Natural killer cell treated with Interleukin-12 subunit alpha and Interleukin-12 subunit beta and Interleukin-15 and Interleukin-18, amount 100 ng/mL, for 72 hours (primary cell): ENCODE data around the gene MACROD2. TPM values are rescaled to one million over a fixed set of nuclear protein-coding genes. Genes with fewer than 3 reads are reported as not detected.

Experiments
- ATAC-seq, 2 donors: fragments of 150-1000 bp; cut with Tn5 transposase in 1 of 2; sonication (Bioruptor Pico), chemical (Tn5 transposase) in 1 of 2; 2 replicates each; pipeline ENCODE4 v1.10.0; 2021
- DNase-seq: peaks from one replicate; pipeline ENCODE4 v3.0.0; 2022; ENCODE audit warnings: low spot score
- H3K27ac Mint-ChIP-seq, 2 donors: 1 replicate in 1 of 2; 2 replicates in 1 of 2; pipeline ENCODE4 v1.8.0; 2022; ENCODE audit warnings: mixed read lengths in 2 of 2, mild to moderate bottlenecking in 1 of 2, moderate library complexity in 1 of 2
- H3K27me3 Mint-ChIP-seq, 2 donors: 1 replicate in 1 of 2; 2 replicates in 1 of 2; pipeline ENCODE4 v1.8.0; 2022; ENCODE audit warnings: mixed read lengths in 2 of 2
- H3K36me3 Mint-ChIP-seq: one replicate; pipeline ENCODE4 v1.8.0; 2022; ENCODE audit warnings: mixed read lengths
- H3K4me1 Mint-ChIP-seq, 2 donors: 1 replicate in 1 of 2; 2 replicates in 1 of 2; pipeline ENCODE4 v1.8.0; 2022; ENCODE audit warnings: low read depth in 2 of 2, mixed read lengths in 2 of 2, mild to moderate bottlenecking in 1 of 2
- H3K4me3 Mint-ChIP-seq: one replicate; pipeline ENCODE4 v1.8.0; 2022; ENCODE audit warnings: mixed read lengths
- H3K9me3 Mint-ChIP-seq: 2 replicates; pipeline ENCODE4 v1.8.0; 2022; ENCODE audit warnings: mixed read lengths
- total RNA-seq, 2 donors: library from RNA; stranded (reverse); gene quantifications; one replicate each; pipeline ENCODE4 v1.2.3, GENCODE V29; 2022

Gene MACROD2
- total RNA-seq, 2 donors from 2014 or later, result not detected

- no peak overlapping the region for H3K4me3 Mint-ChIP-seq
- H3K4me1 Mint-ChIP-seq, result no peaks in the 10 kb centered on the region
- H3K27ac Mint-ChIP-seq, result no peak overlapping the region
- H3K9me3 Mint-ChIP-seq, result no peaks in the 10 kb centered on the region
- no peak for DNase-seq
- no peaks in the 10 kb centered on the region for H3K36me3 Mint-ChIP-seq
- no peak for ATAC-seq
- H3K27me3 Mint-ChIP-seq, result peaks cover 11 to 13% of the 10 kb centered on the region in 2 donors
Observed at GRCh38 chr20:15911581-15911980, 1916.3 kb downstream of the MACROD2 start.

- Mint-ChIP-seq H3K36me3 (no peaks in the 10 kb centered on the region), H3K4me3 (no peak overlapping the region), H3K9me3 (no peaks in the 10 kb centered on the region), H3K27ac (no peak overlapping the region), H3K4me1 (no peaks in the 10 kb centered on the region), H3K27me3 (peaks cover 10 to 13% of the 10 kb centered on the region in 2 donors)
- no peak for ATAC-seq
- DNase-seq, result no peak
Observed at GRCh38 chr20:15913391-15914025, 1918.2 kb downstream of the MACROD2 start.

- no peaks in the 10 kb centered on the region for H3K36me3 Mint-ChIP-seq
- H3K27ac Mint-ChIP-seq, result no peak overlapping the region
- peaks cover 5 to 16% of the 10 kb centered on the region in 2 donors for H3K27me3 Mint-ChIP-seq
- ATAC-seq, result no peak
- H3K4me3 Mint-ChIP-seq, result no peak overlapping the region
- H3K4me1 Mint-ChIP-seq, result no peaks in the 10 kb centered on the region
- no peak for DNase-seq
- H3K9me3 Mint-ChIP-seq, result peaks cover 3% of the 10 kb centered on the region
Observed at GRCh38 chr20:15916623-15917022, 1921.3 kb downstream of the MACROD2 start.

GRCh38 chr20:15917283-15917682, 1922.0 kb downstream of the MACROD2 start:
- Mint-ChIP-seq H3K27me3 (peaks cover 5 to 16% of the 10 kb centered on the region in 2 donors), H3K27ac (no peak overlapping the region), H3K36me3 (no peaks in the 10 kb centered on the region), H3K4me3 (no peak overlapping the region), H3K4me1 (no peaks in the 10 kb centered on the region), H3K9me3 (peaks cover 4% of the 10 kb centered on the region)
- DNase-seq, result no peak
- no peak for ATAC-seq

GRCh38 chr20:15918631-15919030, 1923.3 kb downstream of the MACROD2 start:
- Mint-ChIP-seq H3K27ac (no peak overlapping the region), H3K9me3 (peaks cover 4% of the 10 kb centered on the region), H3K4me1 (no peaks in the 10 kb centered on the region), H3K4me3 (no peak overlapping the region), H3K27me3 (peaks cover 5 to 16% of the 10 kb centered on the region in 2 donors), H3K36me3 (no peaks in the 10 kb centered on the region)
- DNase-seq (no peak), ATAC-seq (no peak)

- H3K4me1 Mint-ChIP-seq, result no peaks in the 10 kb centered on the region
- ATAC-seq (no peak), DNase-seq (no peak)
- no peak overlapping the region for H3K27ac Mint-ChIP-seq
- peaks cover 5 to 16% of the 10 kb centered on the region in 2 donors for H3K27me3 Mint-ChIP-seq
- H3K9me3 Mint-ChIP-seq, result peaks cover 4% of the 10 kb centered on the region
- H3K36me3 Mint-ChIP-seq, result no peaks in the 10 kb centered on the region
- H3K4me3 Mint-ChIP-seq, result no peak overlapping the region
Observed at GRCh38 chr20:15919118-15919517, 1923.8 kb downstream of the MACROD2 start.

GRCh38 chr20:15921930-15922329, 1926.6 kb downstream of the MACROD2 start:
- ATAC-seq, result no peak
- DNase-seq, result no peak
- no peak overlapping the region for H3K4me3 Mint-ChIP-seq
- peaks cover 4% of the 10 kb centered on the region for H3K9me3 Mint-ChIP-seq
- H3K27ac Mint-ChIP-seq, result no peak overlapping the region
- H3K4me1 Mint-ChIP-seq, result no peaks in the 10 kb centered on the region
- no peaks in the 10 kb centered on the region for H3K36me3 Mint-ChIP-seq
- peaks cover 0 to 12% of the 10 kb centered on the region in 2 donors for H3K27me3 Mint-ChIP-seq

- H3K9me3 Mint-ChIP-seq, result peaks cover 4% of the 10 kb centered on the region
Observed at GRCh38 chr20:15922556-15922955, 1927.2 kb downstream of the MACROD2 start.

GRCh38 chr20:15923030-15923776, 1927.9 kb downstream of the MACROD2 start:
- ATAC-seq (no peak), DNase-seq (no peak)
- Mint-ChIP-seq H3K4me1 (no peaks in the 10 kb centered on the region), H3K27ac (no peak overlapping the region), H3K4me3 (no peak overlapping the region), H3K36me3 (no peaks in the 10 kb centered on the region), H3K27me3 (peaks cover 0 to 12% of the 10 kb centered on the region in 2 donors), H3K9me3 (peaks cover 4% of the 10 kb centered on the region)

More at GRCh38 chr20:15922556-15922955, 1927.2 kb downstream of the MACROD2 start:
- no peak for DNase-seq
- Mint-ChIP-seq H3K4me3 (no peak overlapping the region), H3K27me3 (peaks cover 0 to 12% of the 10 kb centered on the region in 2 donors), H3K4me1 (no peaks in the 10 kb centered on the region), H3K36me3 (no peaks in the 10 kb centered on the region), H3K27ac (no peak overlapping the region)
- ATAC-seq, result no peak

GRCh38 chr20:15924556-15924955, 1929.2 kb downstream of the MACROD2 start:
- peaks cover 0 to 9% of the 10 kb centered on the region in 2 donors for H3K27me3 Mint-ChIP-seq
- DNase-seq (no peak), ATAC-seq (no peak)
- no peaks in the 10 kb centered on the region for H3K36me3 Mint-ChIP-seq
- peaks cover 4% of the 10 kb centered on the region for H3K9me3 Mint-ChIP-seq
- H3K4me3 Mint-ChIP-seq, result no peak overlapping the region
- no peak overlapping the region for H3K27ac Mint-ChIP-seq
- H3K4me1 Mint-ChIP-seq, result no peaks in the 10 kb centered on the region

GRCh38 chr20:15925376-15925775, 1930.1 kb downstream of the MACROD2 start:
- Mint-ChIP-seq H3K4me3 (no peak overlapping the region), H3K9me3 (peaks cover 4% of the 10 kb centered on the region), H3K27ac (no peak overlapping the region), H3K36me3 (no peaks in the 10 kb centered on the region), H3K4me1 (no peaks in the 10 kb centered on the region), H3K27me3 (peaks cover 0 to 9% of the 10 kb centered on the region in 2 donors)
- ATAC-seq (no peak), DNase-seq (no peak)

GRCh38 chr20:15927893-15928650, 1932.8 kb downstream of the MACROD2 start:
- Mint-ChIP-seq H3K4me3 (no peak overlapping the region), H3K27ac (no peak overlapping the region), H3K27me3 (peaks cover 0 to 3% of the 10 kb centered on the region in 2 donors), H3K9me3 (no peaks in the 10 kb centered on the region), H3K36me3 (no peaks in the 10 kb centered on the region), H3K4me1 (no peaks in the 10 kb centered on the region)
- DNase-seq (no peak), ATAC-seq (no peak)

- H3K9me3 Mint-ChIP-seq, result no peaks in the 10 kb centered on the region
- H3K27ac Mint-ChIP-seq, result no peak overlapping the region
- H3K4me1 Mint-ChIP-seq, result no peaks in the 10 kb centered on the region
- H3K4me3 Mint-ChIP-seq, result no peak overlapping the region
- peaks cover 0 to 3% of the 10 kb centered on the region in 2 donors for H3K27me3 Mint-ChIP-seq
- DNase-seq (no peak), ATAC-seq (no peak)
- no peaks in the 10 kb centered on the region for H3K36me3 Mint-ChIP-seq
Observed at GRCh38 chr20:15928946-15929345, 1933.6 kb downstream of the MACROD2 start.
